Skeletal muscle cell (primary cell): ENCODE measurements around the gene SYT6.

Experiments
- DNase-seq: peaks from one replicate; pipeline ENCODE4 v3.0.0-alpha.2; 2010; ENCODE audit warnings: low read depth
- H3K4me3 ChIP-seq: 2 replicates; pipeline ENCODE4 v1.5.1; 2011; ENCODE audit warnings: low read depth, mild to moderate bottlenecking, control low read depth, low read length, moderate library complexity

Gene SYT6

GRCh38 chr1:114102136-114102535 lies 51.5 kb downstream of the SYT6 start:
- no peak overlapping the region for H3K4me3 ChIP-seq
- DNase-seq = no peak

- H3K4me3 ChIP-seq = no peak overlapping the region
- DNase-seq = no peak
Measured at GRCh38 chr1:114100148-114100547, 53.5 kb downstream of the SYT6 start.

- no peak for DNase-seq
Measured at GRCh38 chr1:114099268-114099667, 54.4 kb downstream of the SYT6 start.

GRCh38 chr1:114097109-114097508 lies 56.6 kb downstream of the SYT6 start:
- H3K4me3 ChIP-seq = no peak overlapping the region
- DNase-seq = no peak

More at GRCh38 chr1:114099268-114099667, 54.4 kb downstream of the SYT6 start:
- no peak overlapping the region for H3K4me3 ChIP-seq

- H3K4me3 ChIP-seq = no peak overlapping the region
- DNase-seq = no peak
Measured at GRCh38 chr1:114094675-114095074, 59.0 kb downstream of the SYT6 start.

DNA sequence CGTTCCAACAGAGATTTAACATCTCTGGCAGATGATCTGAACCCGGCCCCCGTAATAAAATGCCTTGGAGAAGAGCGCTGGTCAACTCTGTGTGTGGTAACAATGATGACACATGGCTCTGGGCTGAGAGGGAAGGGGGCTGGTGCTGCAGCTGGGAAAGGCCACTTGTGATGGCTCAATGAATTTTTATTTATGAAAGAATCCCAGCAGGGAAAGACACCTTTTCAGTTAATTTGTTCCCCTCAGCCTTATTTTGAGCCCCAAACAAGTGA lies 59.4 kb downstream of the SYT6 start:
- no peak overlapping the region for H3K4me3 ChIP-seq
- no peak for DNase-seq

GRCh38 chr1:114093624-114094362 lies 59.9 kb downstream of the SYT6 start:
- no peak for DNase-seq
- no peak overlapping the region for H3K4me3 ChIP-seq

DNA sequence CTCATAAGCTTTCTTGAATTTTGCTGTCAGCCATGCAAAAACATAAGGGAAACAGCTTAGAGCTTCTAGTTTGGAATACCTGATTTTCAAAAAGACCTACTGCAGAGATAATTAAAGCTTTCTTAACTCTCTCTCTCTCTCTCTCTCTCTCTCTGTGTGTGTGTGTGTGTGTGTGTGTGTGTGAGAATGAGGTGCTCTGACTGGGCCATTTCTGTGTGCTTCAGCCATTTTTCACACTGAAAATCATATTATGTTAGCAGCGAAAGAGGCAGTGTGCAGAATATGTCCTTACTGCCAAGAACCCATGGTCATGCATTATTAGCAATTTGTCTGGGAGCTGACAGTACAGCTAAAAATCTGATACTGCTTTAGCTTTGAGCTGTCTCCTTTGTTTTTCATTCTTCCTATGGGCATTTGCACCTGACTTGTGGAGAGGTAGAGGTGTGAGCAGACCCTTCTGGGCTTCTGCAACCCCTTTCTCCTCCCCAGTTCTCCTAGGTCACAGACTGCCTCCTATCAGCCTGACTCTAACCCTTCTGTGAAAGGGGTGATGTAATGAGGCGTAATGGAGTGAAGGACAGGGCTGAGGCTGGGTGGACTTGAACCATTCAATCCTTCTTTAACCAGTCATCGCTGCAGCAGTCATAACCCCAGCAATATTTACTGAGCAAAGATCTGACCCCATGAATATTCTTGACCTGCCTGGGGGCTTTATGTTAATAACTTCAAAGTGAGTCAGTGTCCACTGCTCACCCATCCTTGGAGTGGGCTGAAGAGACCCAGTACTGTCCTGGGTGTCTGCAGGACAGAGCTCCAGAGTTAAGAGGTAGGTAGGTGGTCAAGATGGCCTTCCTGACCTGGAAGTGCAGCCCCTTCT lies 61.2 kb downstream of the SYT6 start:
- H3K4me3 ChIP-seq = no peak overlapping the region
- DNase-seq = no peak

DNA sequence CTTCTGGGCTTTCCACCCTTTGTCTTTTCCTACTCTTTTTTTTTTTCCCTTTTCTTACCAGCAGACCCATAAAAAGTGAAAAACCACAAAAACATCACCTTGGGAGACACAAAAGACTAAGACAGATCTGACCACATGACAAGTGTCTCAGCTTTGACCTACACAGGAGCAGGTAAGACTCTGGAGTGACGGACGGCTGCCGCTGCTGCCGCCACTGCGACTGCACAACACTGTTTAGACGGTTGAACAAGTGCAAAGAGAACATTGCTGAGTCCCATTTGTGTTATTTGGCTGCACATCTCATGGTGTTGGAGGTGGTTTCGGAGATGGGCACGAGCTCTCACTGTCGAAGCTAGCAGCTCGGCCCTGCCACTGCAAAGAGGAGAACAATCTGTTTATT lies 62.0 kb downstream of the SYT6 start:
- no peak for DNase-seq

DNA sequence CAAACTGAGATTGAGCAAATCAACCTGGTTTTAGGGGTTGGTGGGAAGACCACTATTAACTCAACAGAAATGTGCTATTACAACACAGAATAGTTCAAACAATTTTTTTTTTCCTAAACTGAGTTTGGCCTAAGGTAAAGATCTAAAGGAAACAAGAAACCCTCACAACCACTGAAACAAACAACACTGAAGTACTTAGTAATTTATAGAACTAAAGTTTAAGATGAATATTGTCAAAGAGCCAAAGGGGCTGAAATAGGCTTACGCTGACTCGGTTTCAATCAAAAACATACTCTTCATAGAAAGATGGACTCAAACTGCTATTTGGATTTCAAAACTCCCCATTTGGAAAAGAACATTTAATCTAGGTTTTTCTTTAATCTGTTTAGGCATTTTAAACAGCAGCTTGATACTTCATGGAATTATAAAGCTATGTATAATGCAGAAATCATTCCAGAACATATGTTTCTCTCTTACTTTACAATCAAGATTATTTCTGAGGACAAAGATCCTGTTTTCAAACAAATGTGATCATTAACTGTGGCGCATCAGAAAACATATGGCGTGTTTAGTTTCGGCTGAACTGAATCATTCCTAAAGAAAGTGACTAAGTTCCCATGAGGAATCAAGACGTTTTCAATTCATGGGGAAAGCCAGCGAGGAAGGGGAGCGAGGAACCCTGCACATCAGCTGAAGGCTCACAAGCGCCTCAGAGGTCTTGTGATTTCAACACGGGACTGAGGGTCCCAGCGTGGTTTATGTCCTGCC lies 62.7 kb downstream of the SYT6 start:
- no peak for DNase-seq
- no peak overlapping the region for H3K4me3 ChIP-seq

More for the DNA sequence above, 62.0 kb downstream of the SYT6 start:
- H3K4me3 ChIP-seq = no peak overlapping the region

GRCh38 chr1:114089502-114090138 lies 64.0 kb downstream of the SYT6 start:
- no peak overlapping the region for H3K4me3 ChIP-seq
- no peak for DNase-seq

DNA sequence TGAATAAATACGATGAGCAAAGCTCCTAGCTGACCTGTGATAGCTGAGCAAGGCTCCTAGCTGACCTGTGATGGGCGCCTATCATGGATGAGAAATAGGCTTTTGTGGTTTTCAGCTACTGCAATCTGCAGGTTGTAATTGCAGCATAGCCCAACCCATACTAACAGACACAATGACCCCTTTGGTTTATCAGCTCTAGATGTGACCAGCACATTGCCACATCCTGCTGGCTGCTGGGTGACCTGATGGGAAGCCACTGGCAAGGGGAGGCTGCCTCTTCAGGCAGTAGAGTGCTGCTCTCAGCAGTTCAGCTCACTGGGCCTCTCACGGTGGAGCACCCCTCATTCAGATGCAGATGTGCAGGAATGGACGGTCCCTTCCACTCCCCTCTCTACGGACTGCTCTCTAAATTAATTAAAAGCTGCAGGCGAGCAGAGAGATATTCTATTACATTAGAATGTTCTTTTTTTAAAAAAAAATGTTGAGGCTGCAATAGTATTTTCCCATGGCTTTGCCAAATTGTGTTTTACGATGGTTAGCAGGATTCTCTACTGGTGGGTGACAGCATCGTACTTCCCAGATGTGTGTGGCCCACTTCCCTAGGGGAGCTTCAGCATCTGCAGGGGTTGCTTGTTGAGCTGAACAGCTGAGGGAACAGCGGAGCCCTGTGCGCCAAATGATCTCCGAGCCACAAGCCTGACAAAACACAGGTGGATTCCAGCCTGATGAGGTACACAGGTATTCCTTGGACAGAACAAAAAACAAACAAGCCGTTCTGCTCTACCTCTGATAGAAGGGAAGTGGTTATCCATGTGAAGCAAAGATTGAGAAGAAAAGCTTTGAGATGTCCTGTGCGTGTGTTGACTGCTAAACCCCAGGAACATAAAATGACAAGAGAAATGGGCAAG lies 65.0 kb downstream of the SYT6 start:
- DNase-seq = no peak

DNA sequence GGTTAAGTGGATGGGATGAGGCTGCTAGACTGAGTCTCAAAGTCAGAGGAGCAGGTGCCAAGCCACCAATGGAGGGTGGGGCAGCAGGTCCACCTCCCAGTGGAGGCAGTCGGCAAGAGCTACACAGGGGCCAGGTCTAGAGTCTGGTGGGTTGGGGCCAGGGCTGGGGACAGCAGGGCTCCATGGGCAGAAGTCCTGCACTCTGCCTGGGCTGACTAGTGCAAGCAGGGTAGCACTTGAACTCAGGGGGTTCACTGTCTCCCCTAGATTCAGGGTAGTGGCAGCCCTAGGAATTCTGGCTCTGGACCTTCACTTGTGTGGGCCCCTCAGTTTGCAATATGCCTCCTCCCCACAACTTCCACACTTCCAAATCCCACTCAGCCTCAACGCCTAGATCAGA lies 66.2 kb downstream of the SYT6 start:
- H3K4me3 ChIP-seq = no peak overlapping the region
- no peak for DNase-seq

More for the DNA sequence above, 65.0 kb downstream of the SYT6 start:
- no peak overlapping the region for H3K4me3 ChIP-seq

DNA sequence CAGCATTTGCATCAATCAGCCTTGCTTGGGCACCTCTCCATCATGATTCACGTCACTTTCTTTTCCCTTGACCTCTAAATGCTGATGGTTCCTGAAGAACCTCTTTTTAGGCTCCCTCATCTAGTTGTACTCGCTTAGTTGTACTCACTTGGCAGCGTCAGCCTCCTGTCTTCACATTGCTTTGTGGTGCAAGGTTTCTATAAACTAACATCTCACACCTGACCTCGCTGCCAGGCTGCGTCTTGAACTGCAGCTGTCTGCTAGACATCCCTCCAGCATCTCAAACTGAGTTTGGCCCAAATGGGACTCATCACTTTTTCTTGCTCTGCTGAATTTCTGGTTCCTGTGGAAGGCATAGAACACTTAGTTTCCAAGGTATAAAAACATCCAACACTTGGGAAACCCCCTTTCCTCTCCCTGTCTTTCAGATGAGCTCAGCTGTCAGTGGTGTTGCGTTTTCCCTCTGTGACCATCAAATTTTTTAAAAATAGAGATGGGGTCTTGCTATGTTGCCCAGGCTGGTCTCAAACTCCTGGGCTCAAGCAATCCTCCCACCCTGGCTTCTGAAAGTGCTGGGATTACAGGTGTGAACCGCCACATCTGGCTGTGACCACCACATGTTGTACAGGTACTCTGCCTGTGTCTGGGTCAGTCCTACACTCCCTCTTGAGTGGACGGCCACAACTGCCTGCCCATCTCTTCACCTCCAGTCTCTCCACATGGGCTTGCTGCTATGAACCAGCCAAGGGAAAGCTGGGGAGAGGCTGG lies 66.9 kb downstream of the SYT6 start:
- no peak overlapping the region for H3K4me3 ChIP-seq
- DNase-seq = no peak

- no peak overlapping the region for H3K4me3 ChIP-seq
- DNase-seq = no peak
Measured at GRCh38 chr1:114082867-114083585, 70.6 kb downstream of the SYT6 start.

GRCh38 chr1:114082304-114082630 lies 71.4 kb downstream of the SYT6 start:
- no peak overlapping the region for H3K4me3 ChIP-seq
- no peak for DNase-seq

- no peak for DNase-seq
- H3K4me3 ChIP-seq = no peak overlapping the region
Measured at GRCh38 chr1:114081437-114082303, 72.0 kb downstream of the SYT6 start.
